Ovary (tissue), 9 donors: ENCODE results near the gene CBY1. TPM values are rescaled to one million over a fixed set of nuclear protein-coding genes. Genes with fewer than 3 reads are reported as not detected.
"Not testable (repeated sequence)": the region's sequence is repeated elsewhere in the genome, so short reads cannot be mapped to it uniquely, and the experiment has no call there.

Source experiments
- DNase-seq, 5 donors: peaks; one replicate each; pipeline ENCODE4 v3.0.0-alpha.2; 2019 to 2020
- H3K27ac ChIP-seq, 2 donors: fragments of 200-600 bp; one replicate each; pipeline versions ENCODE4 v1.5.1 to v1.8.0; 2019 to 2022
- H3K27me3 ChIP-seq: fragments of 200-600 bp; one replicate; pipeline ENCODE4 v1.8.0; 2022
- H3K36me3 ChIP-seq: fragments of 200-600 bp; sonication (generic); one replicate; pipeline ENCODE4 v1.5.1; 2019
- H3K4me1 ChIP-seq: one replicate; pipeline ENCODE4 v1.8.1; 2013; ENCODE audit warnings: mild to moderate bottlenecking, moderate library complexity; ENCODE audit not compliant: insufficient read depth
- H3K4me3 ChIP-seq: fragments of 200-600 bp; sonication (generic); one replicate; pipeline ENCODE4 v1.5.1; 2017
- H3K9me3 ChIP-seq, 2 donors: fragments of 200-600 bp in 1 of 2; sonication (generic) in 1 of 2; one replicate each; pipeline versions ENCODE4 v1.5.1 to v1.8.1; 2013 to 2019; ENCODE audit warnings: mild to moderate bottlenecking in 1 of 2, moderate library complexity in 1 of 2
- EP300 ChIP-seq: sonication (generic); formaldehyde crosslinking; IDR thresholded peaks from one replicate; pipeline ENCODE4 v1.6.1; 2017; ENCODE audit warnings: antibody characterized with exemption
- POLR2A ChIP-seq: fragments of 450-650 bp; IDR thresholded peaks from one replicate; pipeline ENCODE4 v1.6.1; 2017; ENCODE audit warnings: antibody characterized with exemption, mild to moderate bottlenecking, moderate library complexity
- WGBS, 3 donors: extraction: QIAGEN DNeasy Blood & Tissue Kit in 1 of 3; methylation state at CpG; one replicate each; pipeline versions ENCODE4 v1.1.5 to v1.1.7; 2013 to 2017; 5-methylcytosine and 5-hydroxymethylcytosine counted together
- intact Hi-C, 4 donors: fragments of 100-400 bp; cut with DNase I; formaldehyde crosslinking; loops; one replicate each; pipeline versions ENCODE4 v1.11.0 to v1.15.1; 2022 to 2023
- polyA plus RNA-seq, 2 donors: library from polyadenylated mRNA; stranded (reverse); fragments of 200-250 nt in 1 of 2; fragments of 350-450 nt in 1 of 2; fragmentation: Illumina TruSeq in 1 of 2; extraction: RNeasy Lipid Tissue Mini Kit (QIAGEN cat#74804) in 1 of 2; gene quantifications; one replicate each; pipeline ENCODE4 v1.2.3, GENCODE V29; 2013 to 2014
- total RNA-seq, 7 donors: library from RNA; depleted of rRNA in 2 of 7; stranded (reverse); fragments of >200 nt in 2 of 7; fragmentation: NEBNext Ultra II Directional in 3 of 7; extraction: Animal tissue kit (Norgen Biotek cat#: 25700) in 3 of 7; gene quantifications; one replicate each; pipeline versions ENCODE4 v1.1.0 to v1.2.4, GENCODE V29; 2016 to 2023
- TF ChIP-seq, protein P1 (sequence below), 3 donors: fragments of 450-650 bp in 2 of 3; fragments of 200-600 bp in 1 of 3; IDR thresholded peaks; one replicate each; pipeline versions ENCODE4 v1.5.1 to v1.8.0; 2016 to 2022; ENCODE audit warnings: antibody characterized with exemption in 3 of 3, mild to moderate bottlenecking in 1 of 3
- donor health status: DM: no; HTN: no; CAD: no; lungs with moderate emphysema.
- donor health status: DM: no; HTN: no; CAD: no.
- donor health status: Bipolar disorder and iron deficiency.
- donor health status: DM: yes; HTN: yes; CAD: no.
- donor health status: DM: no; HTN: no; CAD: no.
- donor health status: DM: yes; HTN: yes; CAD: no.

CBY1 gene
- total and polyA plus RNA-seq, 9 donors, result 15.5 to 84.0 (median 40.5) TPM

DNA sequence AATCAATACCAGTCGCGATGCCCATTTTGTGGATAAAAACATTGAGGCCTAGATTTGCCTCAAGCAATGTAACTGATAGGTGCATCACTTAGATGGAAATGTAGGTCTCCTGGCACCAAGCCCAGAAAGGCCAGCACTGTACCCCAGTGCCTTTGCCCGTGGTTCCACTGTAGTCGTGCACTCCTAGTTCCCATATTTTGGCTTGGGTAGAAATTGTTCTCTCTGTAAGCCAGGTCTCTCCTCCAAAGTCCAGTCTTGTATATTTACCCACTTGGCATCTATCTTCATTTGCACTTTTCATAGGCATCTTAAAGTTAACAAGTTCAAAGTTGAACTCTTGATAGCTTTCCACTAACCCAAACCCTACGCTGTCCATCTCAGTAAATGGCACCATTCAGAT lies 44.9 kb upstream of the CBY1 start:
- Histone ChIP-seq H3K36me3 (no peaks in the 10 kb centered on the region), H3K4me3 (no peak overlapping the region), H3K27ac (no peak overlapping the region), H3K9me3 (no peaks in the 10 kb centered on the region), H3K27me3 (no peaks in the 10 kb centered on the region), H3K4me1 (no peaks in the 10 kb centered on the region)
- intact Hi-C loops, result no loop called here
- no peak for DNase-seq
- 93 to 98% (median 97%) methylated on average over 5 of the region's 5 CpGs for WGBS, 3 donors
- TF ChIP-seq, protein P1, sequence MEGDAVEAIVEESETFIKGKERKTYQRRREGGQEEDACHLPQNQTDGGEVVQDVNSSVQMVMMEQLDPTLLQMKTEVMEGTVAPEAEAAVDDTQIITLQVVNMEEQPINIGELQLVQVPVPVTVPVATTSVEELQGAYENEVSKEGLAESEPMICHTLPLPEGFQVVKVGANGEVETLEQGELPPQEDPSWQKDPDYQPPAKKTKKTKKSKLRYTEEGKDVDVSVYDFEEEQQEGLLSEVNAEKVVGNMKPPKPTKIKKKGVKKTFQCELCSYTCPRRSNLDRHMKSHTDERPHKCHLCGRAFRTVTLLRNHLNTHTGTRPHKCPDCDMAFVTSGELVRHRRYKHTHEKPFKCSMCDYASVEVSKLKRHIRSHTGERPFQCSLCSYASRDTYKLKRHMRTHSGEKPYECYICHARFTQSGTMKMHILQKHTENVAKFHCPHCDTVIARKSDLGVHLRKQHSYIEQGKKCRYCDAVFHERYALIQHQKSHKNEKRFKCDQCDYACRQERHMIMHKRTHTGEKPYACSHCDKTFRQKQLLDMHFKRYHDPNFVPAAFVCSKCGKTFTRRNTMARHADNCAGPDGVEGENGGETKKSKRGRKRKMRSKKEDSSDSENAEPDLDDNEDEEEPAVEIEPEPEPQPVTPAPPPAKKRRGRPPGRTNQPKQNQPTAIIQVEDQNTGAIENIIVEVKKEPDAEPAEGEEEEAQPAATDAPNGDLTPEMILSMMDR (IDR thresholded peaks at IDR 0.05), result no peak
- TF ChIP-seq POLR2A, result no peak
- no peak for TF ChIP-seq EP300

DNA sequence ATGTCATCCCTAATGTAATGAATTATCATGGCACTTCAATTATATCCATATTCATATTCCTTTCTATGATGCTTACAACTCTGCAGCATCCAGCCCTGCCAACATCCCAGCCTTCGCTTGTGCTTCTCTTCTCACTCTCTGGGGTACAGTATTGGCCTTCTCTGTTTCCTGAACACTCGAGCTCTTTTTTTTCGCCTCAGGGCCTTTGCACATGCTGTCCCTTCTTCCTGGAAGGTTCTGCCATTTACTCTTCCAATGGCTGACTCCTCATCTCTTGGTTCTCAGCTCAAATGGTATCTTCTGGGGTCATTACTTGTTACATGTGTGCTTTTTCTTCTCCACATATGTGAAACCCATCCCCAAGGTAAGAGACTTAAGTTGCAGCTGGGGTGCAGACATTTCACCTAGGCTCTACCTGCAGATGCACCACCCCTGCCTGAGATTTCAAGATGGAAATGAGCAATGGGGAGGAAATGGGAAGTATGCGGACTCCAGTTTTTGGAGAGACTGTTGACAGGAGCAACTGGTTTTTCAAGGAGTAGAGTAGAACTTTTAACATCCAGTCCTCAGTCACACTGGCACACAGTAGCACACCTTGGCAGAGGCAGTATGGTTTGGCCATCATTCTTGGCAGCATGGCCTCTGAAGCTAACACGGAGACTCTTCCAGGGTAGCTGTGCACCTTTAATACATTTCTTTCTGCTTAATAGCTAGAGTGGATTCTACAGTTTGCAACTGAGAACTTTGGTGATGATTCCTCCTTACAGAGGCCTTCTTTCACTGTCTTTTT lies 44.0 kb upstream of the CBY1 start:
- no peak for DNase-seq
- Histone ChIP-seq H3K4me1 (no peaks in the 10 kb centered on the region), H3K9me3 (no peaks in the 10 kb centered on the region), H3K36me3 (no peaks in the 10 kb centered on the region), H3K27ac (no peak overlapping the region), H3K27me3 (no peaks in the 10 kb centered on the region), H3K4me3 (no peak overlapping the region)
- 90 to 96% (median 93%) methylated on average over 5 of the region's 5 CpGs for WGBS, 3 donors
- intact Hi-C loops, result no loop called here
- TF ChIP-seq POLR2A (no peak), EP300 (no peak)
- TF ChIP-seq, protein P1 (IDR thresholded peaks at IDR 0.05), result no peak

DNA sequence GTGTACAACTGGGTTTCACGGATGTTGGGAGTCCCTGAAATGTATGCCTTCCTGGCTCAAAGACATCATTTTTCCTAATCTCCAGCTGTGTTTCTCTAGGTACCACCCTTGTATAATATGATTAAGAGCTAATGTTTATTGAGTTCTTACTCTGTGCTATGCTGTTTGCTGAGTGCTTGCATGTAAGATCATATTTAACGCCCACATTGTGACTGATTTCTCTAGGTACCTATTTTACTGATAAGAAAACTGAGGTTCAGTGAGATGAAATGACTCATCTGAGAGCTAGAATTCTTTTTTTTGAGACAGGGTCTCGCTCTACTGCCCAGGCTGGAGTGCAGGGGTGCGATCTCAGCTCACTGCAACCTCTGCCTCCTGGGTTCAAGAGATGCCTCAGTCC lies 42.9 kb upstream of the CBY1 start:
- Histone ChIP-seq H3K4me1 (no peaks in the 10 kb centered on the region), H3K9me3 (no peaks in the 10 kb centered on the region), H3K27ac (no peak overlapping the region), H3K36me3 (no peaks in the 10 kb centered on the region), H3K4me3 (no peak overlapping the region), H3K27me3 (no peaks in the 10 kb centered on the region)
- TF ChIP-seq EP300 (no peak), POLR2A (no peak)
- TF ChIP-seq, protein P1 (IDR thresholded peaks at IDR 0.05), result no peak
- intact Hi-C loops, result no loop called here
- WGBS, 3 donors, result 90 to 94% (median 90%) methylated on average over 4 of the region's 4 CpGs
- no peak for DNase-seq

DNA sequence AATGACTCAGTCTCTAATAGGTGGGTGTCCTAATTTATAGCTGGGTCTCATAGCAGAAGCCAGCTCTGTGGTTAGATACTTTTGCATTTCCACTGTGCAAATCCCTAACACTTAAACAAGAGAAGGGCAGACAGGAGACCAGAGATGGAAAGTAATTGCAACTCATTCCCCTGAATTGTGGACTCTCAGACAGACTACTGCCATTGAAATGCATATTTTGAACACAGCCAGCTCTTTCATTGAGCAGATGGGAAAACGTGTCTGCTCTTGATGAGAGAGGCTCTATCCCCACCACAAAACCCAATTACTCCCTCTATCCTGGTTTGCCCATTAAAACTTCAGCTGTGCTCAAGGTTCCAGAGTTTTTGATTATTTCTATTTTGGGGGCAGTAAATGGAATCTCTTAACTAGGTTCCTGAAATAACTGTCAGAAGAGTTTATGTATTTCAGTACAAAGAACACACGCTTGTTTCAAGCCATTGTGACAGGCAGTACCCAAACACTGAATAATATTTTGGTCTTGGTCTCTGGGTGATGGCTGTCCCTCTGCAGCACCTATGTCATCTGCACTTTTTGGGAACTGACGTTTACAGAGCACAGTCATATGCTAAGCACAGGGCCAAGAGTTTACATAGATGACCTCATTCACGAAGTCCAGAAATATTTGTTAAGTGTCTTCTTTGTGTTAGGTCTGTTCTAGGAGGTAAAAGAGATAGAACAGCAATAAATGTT lies 41.9 kb upstream of the CBY1 start:
- WGBS, 3 donors, result 62 to 68% (median 67%) methylated on average over 4 of the region's 4 CpGs
- H3K27ac ChIP-seq, result no peak overlapping the region

DNA sequence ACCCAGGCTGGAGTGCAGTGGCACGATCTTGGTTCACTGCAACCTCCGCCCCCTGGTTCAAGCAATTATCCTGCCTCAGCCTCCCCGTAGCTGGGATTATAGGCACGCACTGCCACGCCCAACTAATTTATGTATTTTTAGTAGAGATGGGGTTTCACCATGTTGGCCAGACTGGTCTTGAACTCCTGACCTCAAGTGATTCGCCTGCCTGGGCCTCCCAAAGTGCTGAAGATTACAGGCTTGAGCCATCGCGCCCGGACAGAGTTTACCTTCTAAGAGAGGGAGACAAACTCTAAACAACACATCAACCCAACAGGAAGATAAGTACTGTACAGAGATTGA lies 41.4 kb upstream of the CBY1 start:
- H3K9me3 ChIP-seq, result not testable (repeated sequence)

More for the DNA sequence above, 41.9 kb upstream of the CBY1 start:
- no peak for DNase-seq
- Histone ChIP-seq H3K36me3 (no peaks in the 10 kb centered on the region), H3K4me1 (no peaks in the 10 kb centered on the region), H3K9me3 (no peaks in the 10 kb centered on the region), H3K4me3 (no peak overlapping the region), H3K27me3 (no peaks in the 10 kb centered on the region)
- intact Hi-C loops, result no loop called here
- TF ChIP-seq, protein P1 (IDR thresholded peaks at IDR 0.05), result no peak
- TF ChIP-seq POLR2A (no peak), EP300 (no peak)

More for the DNA sequence above, 41.4 kb upstream of the CBY1 start:
- H3K4me3 ChIP-seq, H3K36me3 ChIP-seq, DNase-seq, H3K27me3 ChIP-seq, intact Hi-C loops, H3K4me1 ChIP-seq, H3K27ac ChIP-seq: not testable (repeated sequence)
- 90 to 91% (median 90%) methylated on average over 9 of the region's 9 CpGs for WGBS, 3 donors
